Measurements from ENCODE around the gene OLFM2.

Gene OLFM2

GRCh38 chr19:9906475-9907087, 29.7 kb downstream of the OLFM2 start:
- FAIRE-seq, result no peak

- no peak for FAIRE-seq
Measured at GRCh38 chr19:9903336-9903735, 33.0 kb downstream of the OLFM2 start.

- no peak for FAIRE-seq
Measured at GRCh38 chr19:9901642-9902041, 34.7 kb downstream of the OLFM2 start.

GRCh38 chr19:9901020-9901419, 35.3 kb downstream of the OLFM2 start:
- no peak for FAIRE-seq

- no peak for FAIRE-seq
Measured at GRCh38 chr19:9891609-9892373, 44.5 kb downstream of the OLFM2 start.

GRCh38 chr19:9885077-9885552, 51.2 kb downstream of the OLFM2 start:
- FAIRE-seq, result no peak

GRCh38 chr19:9883764-9884163, 52.6 kb downstream of the OLFM2 start:
- no peak for FAIRE-seq

- no peak for FAIRE-seq
Measured at GRCh38 chr19:9883231-9883758, 53.0 kb downstream of the OLFM2 start.

GRCh38 chr19:9881720-9882119, 54.6 kb downstream of the OLFM2 start:
- no peak for FAIRE-seq

- FAIRE-seq, result no peak
Measured at GRCh38 chr19:9878511-9879196, 57.7 kb downstream of the OLFM2 start.

- FAIRE-seq, result no peak
Measured at GRCh38 chr19:9877780-9878510, 58.4 kb downstream of the OLFM2 start.

GRCh38 chr19:9875796-9876195, 60.5 kb downstream of the OLFM2 start:
- no peak for FAIRE-seq

GRCh38 chr19:9875031-9875627, 61.2 kb downstream of the OLFM2 start:
- FAIRE-seq, result no peak

- no peak for FAIRE-seq
Measured at GRCh38 chr19:9872618-9873242, 63.6 kb downstream of the OLFM2 start.

- no peak for FAIRE-seq
Measured at GRCh38 chr19:9871626-9872338, 64.5 kb downstream of the OLFM2 start.

GRCh38 chr19:9868983-9869617, 67.2 kb downstream of the OLFM2 start:
- no peak for FAIRE-seq

- no peak for FAIRE-seq
Measured at GRCh38 chr19:9865732-9866501, 70.4 kb downstream of the OLFM2 start.

- no peak for FAIRE-seq
Measured at GRCh38 chr19:9863759-9864158, 72.6 kb downstream of the OLFM2 start.

GRCh38 chr19:9862938-9863337, 73.4 kb downstream of the OLFM2 start:
- FAIRE-seq, result no peak

- no peak for FAIRE-seq
Measured at GRCh38 chr19:9861503-9861902, 74.8 kb downstream of the OLFM2 start.

Measured in colon (tissue), 2 donors.